GM12878 (cell line): Measurements from ENCODE around the gene FAM110A. TPM values are rescaled to one million over a fixed set of nuclear protein-coding genes. Genes with fewer than 3 reads are reported as not detected.

ENCODE experiments used
- ATAC-seq: fragments of 200-7000 bp; cut with Tn5 transposase; 3 replicates; pipeline ENCODE4 v1.9.1; 2020; ENCODE audit warnings: mild to moderate bottlenecking, moderate library complexity
- BruUV-seq: library from RNA; stranded (reverse); fragments of 400-500 nt; replicated peaks from 2 replicates; lab custom pipeline; 2021; lab: Mats Ljungman, UMichigan
- CTCF ChIA-PET: fragments of 300-600 bp; sonication (Branson Sonifier 250); formaldehyde crosslinking; extraction: SDS; loops from one replicate; lab custom pipeline; 2021; ENCODE audit warnings: inconsistent platforms; lab: Yijun Ruan, JAX
- POLR2A ChIA-PET: fragments of 350-600 bp; formaldehyde crosslinking; extraction: SDS; loops from one replicate; lab custom pipeline; 2021; ENCODE audit warnings: inconsistent platforms; lab: Charles Lee
- RAD21 ChIA-PET: fragments of 300-600 bp; sonication (Branson Sonifier 250); formaldehyde crosslinking; loops from one replicate; lab custom pipeline; 2023; ENCODE audit warnings: antibody characterized with exemption; ENCODE audit not compliant: unreplicated experiment; lab: Charles Lee
- SMC1A ChIA-PET: fragments of 300-600 bp; sonication (Branson Sonifier 250); formaldehyde crosslinking; loops from one replicate; lab custom pipeline; 2023; ENCODE audit not compliant: unreplicated experiment, uncharacterized antibody; lab: Charles Lee
- DNase-seq: peaks from one replicate; pipeline ENCODE4 v3.0.0-alpha.2; 2011; ENCODE audit warnings: low read depth, low spot score
- FAIRE-seq: peaks from 3 replicates; lab custom pipeline; 2011; peaks lifted over from hg19 to GRCh38; lab: Jason Lieb, UNC
- H2AFZ ChIP-seq: 2 replicates; pipeline ENCODE4 v1.6.0; 2011; ENCODE audit warnings: low read depth, low read length, control low read depth; ENCODE audit not compliant: control insufficient read depth
- H3K27ac ChIP-seq: 2 replicates; pipeline ENCODE4 v1.5.1; 2011; ENCODE audit warnings: control low read depth; ENCODE audit not compliant: control insufficient read depth, insufficient read depth
- H3K27me3 ChIP-seq, 2 experiments: replicated peaks in 1 of 2; 2 replicates each; pipeline versions ENCODE4 v1.6.0 to v1.6.1; 2011; ENCODE audit warnings: low read length in 1 of 2; ENCODE audit not compliant: control insufficient read depth in 2 of 2, insufficient read depth in 2 of 2
- H3K36me3 ChIP-seq, 2 experiments: 2 replicates each; pipeline ENCODE4 v1.5.1; 2011; ENCODE audit warnings: low read length in 1 of 2; ENCODE audit not compliant: control insufficient read depth in 2 of 2, insufficient read depth in 2 of 2
- H3K4me1 ChIP-seq: 2 replicates; pipeline ENCODE4 v1.6.1; 2011; ENCODE audit warnings: mild to moderate bottlenecking, low read length, moderate library complexity, mixed read lengths; ENCODE audit not compliant: control insufficient read depth, insufficient read depth
- H3K4me2 ChIP-seq: 2 replicates; pipeline ENCODE4 v1.6.0; 2011; ENCODE audit warnings: control low read depth; ENCODE audit not compliant: control insufficient read depth, insufficient read depth
- H3K4me3 ChIP-seq: fragments of 200-600 bp; sonication (generic); 2 replicates; pipeline ENCODE4 v1.5.1; 2016
- H3K79me2 ChIP-seq: 2 replicates; pipeline ENCODE4 v1.6.0; 2011; ENCODE audit warnings: low read length; ENCODE audit not compliant: control insufficient read depth, insufficient read depth
- H3K9ac ChIP-seq: 2 replicates; pipeline ENCODE4 v1.8.0; 2011; ENCODE audit warnings: low read length, control low read depth, mixed read lengths; ENCODE audit not compliant: control insufficient read depth, insufficient read depth
- H3K9me3 ChIP-seq: replicated peaks from 3 replicates; pipeline ENCODE4 v1.5.1; 2011; ENCODE audit warnings: mild to moderate bottlenecking, low read length; ENCODE audit not compliant: control insufficient read depth, insufficient read depth
- H4K20me1 ChIP-seq: 2 replicates; pipeline ENCODE4 v1.6.0; 2011; ENCODE audit not compliant: control insufficient read depth, insufficient read depth
- IKZF2 ChIP-seq, 2 experiments: fragments of 450-650 bp; IDR thresholded peaks; 2 replicates each; pipeline ENCODE4 v1.6.1; 2017; ENCODE audit warnings: mild to moderate bottlenecking in 2 of 2, moderate library complexity in 2 of 2
- KAT2A ChIP-seq: conservative IDR thresholded peaks from 2 replicates; pipeline ENCODE4 v1.6.1; 2011; ENCODE audit warnings: low read depth, low read length; ENCODE audit not compliant: control insufficient read depth
- MXI1 ChIP-seq: fragments of 150-350 bp; IDR thresholded peaks from 2 replicates; pipeline ENCODE4 v1.6.1; 2011; ENCODE audit warnings: low read depth, mild to moderate bottlenecking, inconsistent platforms, low read length, improper control_type of control experiment
- ZNF592 ChIP-seq: fragments of 450-650 bp; IDR thresholded peaks from 2 replicates; pipeline ENCODE4 v1.6.1; 2017; ENCODE audit warnings: mild to moderate bottlenecking, moderate library complexity
- WGBS: methylation state at CpG from one replicate; pipeline ENCODE4 v1.1.6; 2016; ENCODE audit warnings: low lambda C conversion rate; ENCODE audit not compliant: insufficient replicate concordance, insufficient coverage; ENCODE audit errors: missing lambda C conversion rate; 5-methylcytosine and 5-hydroxymethylcytosine counted together
- in situ Hi-C: fragments of 300-500 bp; cut with MboI; formaldehyde crosslinking; loops from 9 replicates; pipeline ENCODE4 v1.14.3; 2018; ENCODE audit warnings: mixed read lengths
- intact Hi-C: fragments of 100-400 bp; cut with micrococcal nuclease; formaldehyde crosslinking; loops from one replicate; pipeline ENCODE4 v1.14.2; 2022; ENCODE audit not compliant: unreplicated experiment
- polyA plus RNA-seq, 11 experiments: library from polyadenylated mRNA; depleted of rRNA in 4 of 11; unstranded in 6 of 11; stranded (reverse) in 5 of 11; fragments of >200 nt; fragmentation: Nextera tagmentation in 4 of 11; fragmentation: Illumina TruSeq in 1 of 11; extraction: Ambion mirVana in 4 of 11; extraction: Trizol in 1 of 11; gene quantifications; 1 replicate in 1 of 11; 2 replicates in 10 of 11; pipeline versions ENCODE4 v1.2.1 to v1.2.3, GENCODE V29; 2011 to 2016; ENCODE audit warnings: inconsistent platforms in 2 of 11, missing spikeins in 2 of 11, low read depth in 1 of 11
- total RNA-seq, 4 experiments: library from RNA; depleted of rRNA in 3 of 4; stranded (reverse); fragments of >200 nt in 3 of 4; fragmentation: Illumina TruSeq in 1 of 4; extraction: Trizol in 1 of 4; gene quantifications; 2 replicates each; pipeline versions ENCODE4 v1.2.1 to v1.2.3, GENCODE V29; 2013 to 2021

FAM110A gene
- total and polyA plus RNA-seq, 10 of the 15 experiments (the other 5 are each of a cell fraction or from before 2014, with no cell fraction given) = 1.1 to 14.8 (median 7.4) TPM

DNA sequence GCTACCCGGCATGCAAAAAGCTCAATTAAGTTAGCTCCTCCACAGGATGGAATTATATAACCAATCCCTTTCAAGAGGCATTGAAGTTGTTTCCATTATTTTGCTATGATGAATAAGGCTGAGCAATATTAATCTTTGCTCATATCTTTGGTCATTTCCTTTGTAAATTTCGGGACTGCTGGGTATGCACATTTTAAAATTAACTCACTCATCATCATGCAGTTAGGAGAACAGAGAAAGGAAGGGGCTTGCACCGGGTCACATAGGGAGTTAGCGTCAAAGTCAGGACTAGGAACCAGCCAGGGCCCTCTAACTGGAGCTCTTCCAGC is 430 bp upstream of the FAM110A start:
- intact Hi-C loops = no loop called here
- TF ChIP-seq MXI1 (no peak), IKZF2 (IDR thresholded peaks at IDR 0.05) (peak; percentile 40 to 78; a peak in 2 of 4 replicates), ZNF592 (no peak), KAT2A (no peak)
- TF ChIP-seq, all 136 proteins: peak for 1
- CTCF ChIA-PET = interaction anchor here (0.6 to 3.5 kb wide), 9 partner anchors 15 to 380 kb away, joined by 3 to 27 read pairs (median 4); no protein-coding TSS in a partner anchor
- H3K79me2 ChIP-seq = peaks cover 18% of the 10 kb centered on the region
- H3K27ac ChIP-seq = peak overlapping the region; percentile 93
- peaks cover 16% of the 10 kb centered on the region for H3K4me1 ChIP-seq
- H3K36me3 ChIP-seq = no peaks in the 10 kb centered on the region
- H2AFZ ChIP-seq = peak overlapping the region; percentile 95
- FAIRE-seq (no peak), DNase-seq (no peak), ATAC-seq (peak; percentile 17; the same call in 2 of the 3 replicates)
- H3K4me2 ChIP-seq = peak overlapping the region; percentile 88
- H3K9ac ChIP-seq = peak overlapping the region; percentile 19; the same call in 1 of the 2 replicates
- H3K9me3 ChIP-seq = no peaks in the 10 kb centered on the region; the same call in 2 of the 3 replicates
- 2% methylated on average over 4 of the region's 4 CpGs for WGBS
- RAD21 ChIA-PET = interaction anchor here (1.0 to 2.4 kb wide), 7 partner anchors 11 to 78 kb away, joined by 3 to 16 read pairs (median 4); no protein-coding TSS in a partner anchor
- peak overlapping the region; percentile 74 for H3K4me3 ChIP-seq
- in situ Hi-C loops = loop anchor here (5.0 kb wide), 1 partner anchor 284 kb away; the partner anchor contains the start of gene PSMF1
- SMC1A ChIA-PET = interaction anchor here (0.7 to 3.3 kb wide), 5 partner anchors 19 to 982 kb away, joined by 3 to 18 read pairs (median 3); no protein-coding TSS in a partner anchor
- H4K20me1 ChIP-seq = no peaks in the 10 kb centered on the region
- POLR2A ChIA-PET = interaction anchor here (0.6 to 1.7 kb wide), 6 partner anchors 11 to 1120 kb away, joined by 3 to 13 read pairs (median 5); partner anchors contain the start of gene CSNK2A1
- no TSS peak for BruUV-seq
- H3K27me3 ChIP-seq = no peaks in the 10 kb centered on the region
